Neuronal stem cell (in vitro differentiated cells): Measurements from ENCODE around the gene NEUROD4.

Experiments
- DNase-seq: peaks from one replicate; pipeline ENCODE4 v3.0.0-alpha.2; 2013; ENCODE audit warnings: low spot score
- H2AFZ ChIP-seq: one replicate; pipeline ENCODE4 v1.6.1; 2013; ENCODE audit warnings: mild to moderate bottlenecking, low read length, inconsistent platforms
- H2AK5ac ChIP-seq: 2 replicates; pipeline ENCODE4 v1.6.1; 2013; ENCODE audit warnings: low read depth, mild to moderate bottlenecking, inconsistent platforms, low read length, moderate library complexity, mixed read lengths
- H2BK120ac ChIP-seq: 2 replicates; pipeline ENCODE4 v1.6.1; 2013; ENCODE audit warnings: low read depth, mild to moderate bottlenecking, inconsistent platforms, low read length, moderate library complexity, mixed read lengths
- H2BK12ac ChIP-seq: one replicate; pipeline ENCODE4 v1.6.1; 2013; ENCODE audit warnings: low read length, inconsistent platforms
- H2BK15ac ChIP-seq: 2 replicates; pipeline ENCODE4 v1.6.1; 2013; ENCODE audit warnings: mild to moderate bottlenecking, low read length, inconsistent platforms, mixed read lengths
- H2BK5ac ChIP-seq: one replicate; pipeline ENCODE4 v1.6.1; 2013; ENCODE audit warnings: inconsistent platforms, mild to moderate bottlenecking, low read length, moderate library complexity
- H3K14ac ChIP-seq: one replicate; pipeline ENCODE4 v1.6.1; 2013; ENCODE audit warnings: low read length, inconsistent platforms
- H3K18ac ChIP-seq: 2 replicates; pipeline ENCODE4 v1.6.1; 2013; ENCODE audit warnings: low read length, inconsistent platforms
- H3K23ac ChIP-seq: 2 replicates; pipeline ENCODE4 v1.6.1; 2013; ENCODE audit warnings: low read depth, mild to moderate bottlenecking, mixed read lengths, low read length, inconsistent platforms; ENCODE audit not compliant: poor library complexity
- H3K27ac ChIP-seq: replicated peaks from 3 replicates; pipeline ENCODE4 v1.5.1; 2013; ENCODE audit warnings: low read length, inconsistent platforms
- H3K27me3 ChIP-seq, 3 experiments: 2 replicates each; pipeline ENCODE4 v1.6.1; 2013; ENCODE audit warnings: low read length in 3 of 3, mild to moderate bottlenecking in 2 of 3, inconsistent platforms in 1 of 3, low read depth in 1 of 3, mixed read lengths in 1 of 3, moderate library complexity in 1 of 3; ENCODE audit not compliant: control insufficient read depth in 3 of 3, insufficient read depth in 3 of 3
- H3K36me3 ChIP-seq, 2 donors: replicated peaks in 1 of 2; 2 replicates each; pipeline ENCODE4 v1.6.1; 2013; ENCODE audit warnings: low read length in 2 of 2; ENCODE audit not compliant: control insufficient read depth in 2 of 2, insufficient read depth in 2 of 2
- H3K4ac ChIP-seq: 2 replicates; pipeline ENCODE4 v1.6.1; 2013; ENCODE audit warnings: inconsistent platforms, mild to moderate bottlenecking, low read length, moderate library complexity
- H3K4me1 ChIP-seq, 2 donors: 1 replicate in 1 of 2; 2 replicates in 1 of 2; pipeline ENCODE4 v1.6.1; 2013; ENCODE audit warnings: low read length in 2 of 2, low read depth in 1 of 2; ENCODE audit not compliant: control insufficient read depth in 2 of 2, insufficient read depth in 1 of 2
- H3K4me2 ChIP-seq: one replicate; pipeline ENCODE4 v1.6.1; 2013; ENCODE audit warnings: mild to moderate bottlenecking, low read length, inconsistent platforms; ENCODE audit not compliant: insufficient read depth, poor library complexity, severe bottlenecking
- H3K4me3 ChIP-seq, 2 donors: 2 replicates each; pipeline ENCODE4 v1.5.1; 2013; ENCODE audit warnings: low read length in 2 of 2, mild to moderate bottlenecking in 2 of 2, inconsistent platforms in 1 of 2, moderate library complexity in 1 of 2
- H3K79me1 ChIP-seq: one replicate; pipeline ENCODE4 v1.6.1; 2013; ENCODE audit warnings: low read depth, mild to moderate bottlenecking, inconsistent platforms, low read length, moderate library complexity
- H3K9ac ChIP-seq: one replicate; pipeline ENCODE4 v1.6.1; 2013; ENCODE audit warnings: mild to moderate bottlenecking, low read depth, low read length, inconsistent platforms; ENCODE audit not compliant: poor library complexity
- H3K9me3 ChIP-seq, 2 donors: replicated peaks in 1 of 2; 2 replicates each; pipeline versions ENCODE3 to v1.6.1; 2013; ENCODE audit warnings: low read length in 2 of 2, mild to moderate bottlenecking in 2 of 2, inconsistent platforms in 1 of 2, low read depth in 1 of 2, mixed read lengths in 1 of 2, moderate library complexity in 1 of 2; ENCODE audit not compliant: control insufficient read depth in 2 of 2, insufficient read depth in 1 of 2
- H4K8ac ChIP-seq: one replicate; pipeline ENCODE4 v1.6.1; 2013; ENCODE audit warnings: low read depth, mild to moderate bottlenecking, inconsistent platforms, low read length, moderate library complexity
- H4K91ac ChIP-seq: one replicate; pipeline ENCODE4 v1.6.1; 2013; ENCODE audit warnings: low read length, low read depth, mild to moderate bottlenecking, inconsistent platforms; ENCODE audit not compliant: poor library complexity
- WGBS, 2 donors: extraction: QIAGEN DNeasy Blood & Tissue Kit; methylation state at CpG; one replicate each; pipeline ENCODE4 v1.1.7; 2013; ENCODE audit warnings: missing lambda C conversion rate in 2 of 2, mixed read lengths in 1 of 2; ENCODE audit not compliant: insufficient read length in 2 of 2, insufficient replicate concordance in 1 of 2; ENCODE audit errors: extremely low coverage in 2 of 2; 5-methylcytosine and 5-hydroxymethylcytosine counted together

NEUROD4 gene

DNA sequence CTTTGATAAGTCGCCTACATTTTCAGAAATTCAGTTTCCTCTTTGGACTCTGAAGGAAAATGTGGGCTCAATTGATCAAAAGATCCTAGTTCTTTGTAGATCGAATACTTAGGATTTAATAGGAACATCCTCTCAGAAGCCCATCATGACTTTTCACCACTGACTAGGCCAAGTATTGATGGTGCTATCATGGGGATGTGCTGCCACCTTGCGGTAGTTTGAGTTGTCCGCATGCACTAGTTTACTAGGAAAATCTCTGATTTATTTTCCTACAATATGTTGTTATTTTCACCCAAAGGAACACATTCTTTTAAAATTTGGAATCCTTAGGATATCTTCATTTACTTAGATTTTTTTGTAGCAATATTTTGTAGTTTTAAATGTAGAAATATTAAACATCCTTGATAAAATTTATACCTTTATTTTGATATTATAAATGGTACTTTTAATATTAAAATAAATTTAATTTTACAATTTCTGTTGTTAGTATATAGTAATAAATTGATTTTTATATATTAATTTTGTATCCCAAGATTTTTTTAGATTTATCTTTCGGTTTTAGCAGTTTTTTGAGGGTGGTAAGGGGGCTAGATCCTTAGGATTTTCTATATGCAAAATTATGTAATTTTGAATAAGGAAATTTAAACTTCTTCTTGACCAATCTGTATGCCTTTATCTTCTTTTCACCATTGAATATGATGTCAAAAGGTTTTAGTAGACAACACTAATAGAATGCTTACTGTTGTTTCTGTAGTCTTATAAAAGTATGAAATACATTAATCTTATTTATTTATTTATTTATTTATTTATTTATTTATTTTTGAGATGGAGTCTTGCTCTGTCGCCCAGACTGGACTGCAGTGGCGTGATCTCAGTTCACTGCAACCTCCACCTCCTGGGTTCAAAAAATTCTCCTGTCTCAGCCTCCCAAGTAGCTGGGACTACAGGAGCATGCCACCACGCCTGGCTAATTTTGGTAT, 53.6 kb downstream of the NEUROD4 start:
- H3K9me3 ChIP-seq = no peaks in the 10 kb centered on the region
- no peak overlapping the region for H3K4me3 ChIP-seq
- H2AK5ac ChIP-seq = no peak overlapping the region
- no peak overlapping the region for H3K4me2 ChIP-seq
- DNase-seq = peak; percentile 70
- H3K9ac ChIP-seq = no peak overlapping the region
- H2BK15ac ChIP-seq = no peak overlapping the region
- H3K36me3 ChIP-seq = no peaks in the 10 kb centered on the region
- H3K18ac ChIP-seq = no peak overlapping the region
- H2BK5ac ChIP-seq = no peak overlapping the region
- H2BK120ac ChIP-seq = no peak overlapping the region
- H3K4ac ChIP-seq = no peak overlapping the region
- no peak overlapping the region for H4K91ac ChIP-seq
- no peaks in the 10 kb centered on the region for H3K27me3 ChIP-seq
- H3K27ac ChIP-seq = no peak overlapping the region
- no CpG with 5 or more reads among the region's 8 CpGs for WGBS, 2 donors
- no peak overlapping the region for H2BK12ac ChIP-seq
- H3K14ac ChIP-seq = no peak overlapping the region
- no peaks in the 10 kb centered on the region for H3K4me1 ChIP-seq
- H3K79me1 ChIP-seq = no peaks in the 10 kb centered on the region
- no peak overlapping the region for H2AFZ ChIP-seq
- no peak overlapping the region for H4K8ac ChIP-seq
- no peak overlapping the region for H3K23ac ChIP-seq

GRCh38 chr12:55074806-55075205, 55.0 kb downstream of the NEUROD4 start:
- no peak overlapping the region for H2BK5ac ChIP-seq
- no peak overlapping the region for H4K91ac ChIP-seq
- H3K27ac ChIP-seq = no peak overlapping the region
- H2AK5ac ChIP-seq = no peak overlapping the region
- H3K18ac ChIP-seq = no peak overlapping the region
- no peak overlapping the region for H3K23ac ChIP-seq
- H3K27me3 ChIP-seq = no peaks in the 10 kb centered on the region
- no peaks in the 10 kb centered on the region for H3K79me1 ChIP-seq
- no peak overlapping the region for H4K8ac ChIP-seq
- no peak overlapping the region for H2BK15ac ChIP-seq
- H3K4me3 ChIP-seq = no peak overlapping the region
- no peaks in the 10 kb centered on the region for H3K36me3 ChIP-seq
- no peak overlapping the region for H2AFZ ChIP-seq
- no peaks in the 10 kb centered on the region for H3K4me1 ChIP-seq
- no CpG with 5 or more reads among the region's 3 CpGs for WGBS, 2 donors
- no peak overlapping the region for H3K9ac ChIP-seq
- H3K4ac ChIP-seq = no peak overlapping the region
- H3K9me3 ChIP-seq = no peaks in the 10 kb centered on the region
- no peak overlapping the region for H3K4me2 ChIP-seq
- DNase-seq = no peak
- no peak overlapping the region for H2BK12ac ChIP-seq
- H2BK120ac ChIP-seq = no peak overlapping the region
- no peak overlapping the region for H3K14ac ChIP-seq
